HG02973 (cell line): ENCODE data around the gene ZNF337.
A peak's percentile ranks its signal among the peaks of the same experiment; 100 is the strongest.
"Not testable (repeated sequence)": the region's sequence is repeated elsewhere in the genome, so short reads cannot be mapped to it uniquely, and the experiment has no call there.

Experiments used
- ATAC-seq: cut with Tn5 transposase; IDR thresholded peaks from one replicate; pipeline ENCODE4 v1.9.1; 2021; ENCODE audit warnings: moderate library complexity; ENCODE audit not compliant: unreplicated experiment

ZNF337 gene

DNA sequence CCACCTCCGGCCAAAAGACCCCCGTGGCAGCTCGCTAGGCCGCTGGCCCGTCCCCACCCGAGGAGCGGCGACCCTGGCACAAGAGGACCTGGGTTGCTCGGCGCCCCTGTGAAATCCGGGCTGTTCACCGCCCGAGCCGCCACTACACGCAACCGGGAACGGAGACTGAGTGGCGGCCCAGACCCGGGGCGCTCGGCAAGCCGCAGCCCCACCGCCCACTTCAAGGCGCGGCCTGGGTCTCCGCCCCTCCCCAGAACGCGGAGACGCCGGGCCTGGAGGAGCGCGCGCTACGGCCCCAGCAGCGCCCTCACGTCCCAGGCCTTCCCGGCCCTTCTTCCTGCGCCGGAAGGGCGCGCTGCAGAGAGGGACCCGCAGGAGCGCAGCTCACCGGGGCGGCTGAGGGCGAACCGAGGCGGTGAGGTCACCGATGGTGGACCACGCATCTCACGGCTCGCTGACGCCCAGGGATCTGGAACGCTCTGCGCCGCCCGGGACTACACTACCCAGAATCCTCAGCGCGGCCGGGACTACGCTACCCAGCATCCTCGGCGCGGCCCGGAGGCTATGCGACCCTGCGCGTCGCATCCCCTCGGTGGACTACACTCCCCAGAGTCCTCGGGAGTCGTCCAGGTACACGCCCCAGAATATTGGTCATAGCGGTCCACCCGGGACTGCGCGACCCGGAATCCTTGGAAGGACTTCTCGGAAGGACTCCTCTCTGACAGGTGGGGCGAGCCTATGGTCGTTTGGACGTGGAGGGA is at the start of gene ZNF337:
ZNF337 (minus strand) TSS at position 483 of the 761 bp plus-strand sequence. CDS start 10,436 bp downstream, outside the sequence.
- ATAC-seq = peak; percentile 91

DNA sequence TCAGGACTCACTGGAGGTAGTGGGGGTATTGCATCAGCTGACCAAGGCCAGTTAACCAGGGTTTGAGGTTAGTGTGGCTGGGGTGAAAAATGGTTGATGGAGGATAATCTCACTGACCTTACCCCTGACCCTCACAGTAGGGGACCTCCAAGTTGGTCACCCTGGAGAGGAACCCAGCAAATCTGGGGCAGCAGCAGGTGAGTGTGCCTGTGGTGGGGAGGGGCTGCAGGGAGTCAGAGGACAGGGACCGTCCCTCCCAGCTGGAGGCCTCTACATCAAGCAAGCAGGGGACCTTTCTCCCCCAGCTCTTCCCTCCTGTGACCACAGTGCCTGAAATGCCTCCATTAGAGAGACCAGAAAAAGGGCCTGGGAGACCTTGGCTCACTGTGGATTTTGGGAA is 49.1 kb upstream of the ZNF337 start:
- no peak for ATAC-seq

DNA sequence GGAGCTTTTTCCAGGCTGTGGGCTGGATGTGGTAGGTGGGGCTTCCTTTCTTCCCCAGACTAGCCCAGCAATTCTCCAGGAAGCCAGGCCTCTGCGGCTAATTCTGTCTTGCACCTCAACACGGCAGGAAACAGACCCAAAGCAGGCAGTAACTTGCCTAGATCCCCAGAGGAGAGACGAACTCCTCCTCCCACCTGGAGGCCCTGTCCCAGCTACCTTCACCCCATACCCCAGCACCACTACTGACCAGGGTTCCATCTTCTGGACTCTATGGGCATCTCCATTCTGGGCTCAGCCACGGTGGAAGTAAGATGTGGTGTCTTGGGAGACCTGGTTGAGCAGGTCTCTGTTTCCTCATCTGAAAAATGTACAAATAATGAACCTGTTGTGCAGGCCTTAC is 48.4 kb upstream of the ZNF337 start:
- ATAC-seq = no peak

DNA sequence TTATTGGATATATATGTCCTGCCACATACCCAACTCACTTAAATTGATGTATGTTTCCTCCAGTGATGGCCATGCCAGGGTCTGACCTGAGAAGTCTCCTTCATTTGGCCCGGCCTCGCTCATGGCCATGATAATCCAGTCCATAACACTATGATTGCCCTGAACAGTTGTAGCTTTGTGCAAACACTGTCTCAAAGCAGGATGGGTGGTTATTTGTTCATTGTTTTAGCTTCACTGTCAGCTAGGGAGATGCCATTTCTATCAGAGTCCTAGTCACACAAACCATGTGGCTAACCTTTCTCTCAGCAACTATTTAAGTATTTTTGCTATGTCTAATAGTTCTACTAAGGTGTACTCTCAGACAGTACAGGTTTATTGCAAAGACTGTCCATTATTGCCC is 47.6 kb upstream of the ZNF337 start:
- no peak for ATAC-seq

DNA sequence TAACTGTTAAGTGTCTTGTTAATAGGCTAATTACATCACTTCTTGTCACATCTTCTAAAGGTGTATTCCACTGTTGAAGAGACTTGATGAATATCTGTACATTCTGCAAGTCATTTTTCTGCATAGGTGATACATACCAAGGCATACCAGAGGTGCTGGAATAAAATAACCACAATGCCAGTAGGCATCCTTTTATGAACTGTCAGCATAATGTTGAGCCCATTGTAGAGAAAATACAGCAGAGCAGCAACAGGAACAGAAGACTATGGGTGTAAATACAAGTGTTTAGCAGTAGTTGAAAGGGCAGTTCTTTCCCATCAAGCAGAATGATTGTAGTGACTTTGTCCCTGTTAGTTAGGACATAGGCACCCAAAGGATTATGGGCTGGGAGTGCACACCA is 44.4 kb upstream of the ZNF337 start:
- no peak for ATAC-seq

DNA sequence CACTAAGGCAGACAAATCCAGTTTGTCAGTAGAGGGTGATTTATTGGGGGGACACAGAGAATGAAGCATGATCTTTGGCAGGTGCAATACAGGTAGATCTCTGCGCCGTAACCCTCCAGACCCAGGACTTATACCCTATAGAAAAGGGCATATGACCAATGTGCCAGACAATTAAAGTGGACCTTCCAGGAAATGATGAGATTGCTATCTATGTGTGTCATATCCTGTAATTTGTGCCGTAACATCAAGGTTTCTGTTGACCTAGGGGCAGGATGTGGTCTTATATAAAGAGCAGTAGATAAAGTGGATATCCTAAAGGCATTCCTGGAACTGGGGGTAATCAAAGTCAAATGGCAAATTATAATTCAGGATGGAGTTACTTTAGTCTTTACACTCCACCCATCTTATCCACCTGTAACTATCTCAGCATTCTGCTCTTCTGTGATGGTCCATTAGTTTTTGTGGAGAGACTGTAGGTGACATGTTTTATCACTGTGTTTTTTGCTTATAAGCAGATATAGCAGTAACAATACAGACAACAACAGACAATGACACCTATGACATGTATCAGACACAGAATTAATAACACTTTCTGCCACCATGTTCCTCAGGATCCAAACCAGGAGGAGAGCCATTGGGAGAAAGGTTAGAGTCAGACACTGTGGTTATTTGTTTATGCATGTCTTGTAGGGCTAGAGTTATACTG is 43.1 kb upstream of the ZNF337 start:
- no peak for ATAC-seq

DNA sequence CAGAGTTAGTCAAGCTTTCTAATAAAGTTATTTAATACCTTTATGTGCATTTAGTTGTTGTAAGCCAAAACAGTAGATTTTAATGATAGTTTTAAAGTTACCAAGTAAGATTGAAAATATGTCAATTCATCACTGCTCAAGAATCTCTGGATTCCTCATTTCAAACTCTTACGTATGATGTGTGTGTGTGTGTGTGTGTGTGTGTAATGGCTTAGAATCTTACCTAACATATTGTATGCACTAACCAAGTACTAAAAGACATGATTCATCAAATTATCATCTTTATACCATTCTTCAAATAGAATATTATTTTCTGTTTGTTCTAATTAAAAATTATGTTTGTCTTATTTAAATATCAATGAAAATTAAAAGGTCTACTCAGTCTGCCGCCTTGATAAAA is 41.5 kb upstream of the ZNF337 start:
- no peak for ATAC-seq

DNA sequence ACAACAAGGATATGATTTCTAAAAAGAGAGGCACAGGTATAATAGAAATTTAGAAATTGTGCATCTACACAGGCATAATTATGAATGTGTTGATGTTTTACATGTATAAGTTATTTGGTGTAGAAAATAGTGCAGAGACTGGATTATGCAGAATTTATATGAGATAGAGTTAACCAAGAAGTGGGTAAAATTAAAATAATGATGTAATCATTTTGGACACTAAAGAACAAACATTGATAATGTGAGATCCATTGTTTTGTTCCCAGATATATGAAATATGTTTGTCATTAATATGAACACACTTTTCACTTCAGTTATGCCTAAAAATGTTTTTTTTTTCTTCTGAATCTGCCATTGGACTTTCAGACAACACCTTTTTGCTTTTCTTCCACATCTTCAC is 37.2 kb upstream of the ZNF337 start:
- ATAC-seq = no peak

DNA sequence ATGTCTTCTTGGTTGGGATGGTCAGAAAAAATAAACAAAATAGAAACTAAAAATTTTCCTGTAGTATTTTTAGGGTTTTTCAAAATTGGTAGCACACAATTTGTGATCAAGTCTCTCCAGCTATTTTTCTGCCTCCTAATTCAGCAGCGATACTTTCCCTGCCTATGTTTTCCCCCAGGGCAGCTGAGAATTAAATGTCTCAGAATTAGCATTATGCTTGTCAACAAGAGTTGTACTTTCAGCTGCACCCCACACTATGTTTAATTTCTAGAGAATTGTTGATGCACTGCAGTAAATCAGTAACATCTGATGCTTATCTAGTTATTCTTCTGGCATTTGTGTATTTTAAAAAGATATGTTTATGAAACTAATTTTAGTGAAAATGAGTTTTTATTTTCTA is 34.2 kb upstream of the ZNF337 start:
- no peak for ATAC-seq

DNA sequence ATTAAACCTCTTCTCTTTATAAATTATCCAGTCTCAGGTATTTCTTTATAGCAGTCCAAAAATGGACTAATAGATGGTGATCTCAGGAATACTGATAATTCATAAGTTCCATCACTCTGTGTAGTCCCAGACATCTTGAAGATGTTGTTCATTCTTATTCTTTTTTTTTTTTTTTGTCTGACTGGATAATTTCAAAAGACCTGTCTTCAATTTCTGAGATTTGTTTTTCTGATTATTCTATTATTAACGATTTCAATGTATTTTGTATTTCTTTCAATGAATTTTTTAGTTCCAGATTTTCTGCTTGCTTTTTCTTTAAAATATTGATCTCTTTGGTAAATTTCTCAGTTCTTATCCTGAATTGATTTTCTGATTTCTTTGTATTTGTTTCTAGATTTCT is 29.7 kb upstream of the ZNF337 start:
- no peak for ATAC-seq

DNA sequence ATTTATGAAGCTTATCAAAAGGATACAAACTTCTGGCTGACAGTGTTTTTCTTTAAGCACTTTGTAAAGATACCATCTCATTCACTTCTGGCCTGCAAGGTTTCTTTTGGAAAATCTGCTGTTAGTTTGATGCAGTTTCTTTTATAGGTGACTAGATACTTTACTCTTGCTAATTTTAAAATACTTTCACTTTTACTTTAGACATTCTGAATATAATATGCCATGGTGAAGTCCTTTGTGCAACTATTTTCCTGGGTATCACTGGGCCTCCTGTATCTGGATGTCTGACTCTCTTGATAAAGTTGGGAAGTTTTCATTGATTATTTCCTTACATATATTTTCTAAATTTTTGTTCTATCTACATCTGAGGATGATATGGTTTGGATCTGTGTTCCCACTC is 29.0 kb upstream of the ZNF337 start:
- no peak for ATAC-seq

DNA sequence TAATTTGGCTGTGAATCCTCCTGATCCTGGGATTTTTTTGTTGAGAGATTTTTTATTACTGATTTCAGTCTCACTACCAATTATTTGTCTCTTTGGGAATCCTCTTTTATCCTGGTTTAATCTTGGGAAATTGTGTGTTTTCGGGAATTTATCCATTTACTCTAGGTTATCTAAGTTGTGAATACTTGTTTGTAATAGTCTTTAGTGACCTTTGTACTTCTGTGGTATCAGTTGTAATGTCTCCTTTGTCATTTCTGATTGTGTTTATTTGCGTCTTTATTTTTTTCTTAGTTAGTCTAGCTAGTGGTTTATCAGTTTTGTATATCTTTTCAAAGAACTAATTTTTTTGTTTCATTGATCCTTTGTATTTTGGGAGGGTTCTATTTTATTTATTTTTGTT is 27.3 kb upstream of the ZNF337 start:
- ATAC-seq = no peak

DNA sequence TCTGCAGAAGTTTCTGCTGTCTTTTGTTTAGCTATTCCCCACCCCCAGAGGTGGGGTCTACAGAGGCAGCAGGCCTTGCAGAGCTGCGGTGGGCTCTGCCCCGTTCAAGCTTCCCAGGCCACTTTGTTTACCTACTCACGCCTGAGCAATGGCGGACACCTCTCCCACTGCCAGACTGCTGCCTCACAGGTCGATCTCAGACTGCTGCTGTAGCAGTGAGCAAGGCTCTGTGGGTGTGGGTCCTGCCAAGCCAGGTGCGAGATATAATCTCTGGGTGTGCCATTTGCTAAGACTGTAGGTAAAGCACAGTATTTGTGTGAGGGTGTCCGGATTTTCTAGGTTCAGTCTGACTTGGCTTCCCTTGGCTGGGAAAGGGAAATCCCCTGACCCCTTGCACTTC is 23.6 kb upstream of the ZNF337 start:
- no peak for ATAC-seq

DNA sequence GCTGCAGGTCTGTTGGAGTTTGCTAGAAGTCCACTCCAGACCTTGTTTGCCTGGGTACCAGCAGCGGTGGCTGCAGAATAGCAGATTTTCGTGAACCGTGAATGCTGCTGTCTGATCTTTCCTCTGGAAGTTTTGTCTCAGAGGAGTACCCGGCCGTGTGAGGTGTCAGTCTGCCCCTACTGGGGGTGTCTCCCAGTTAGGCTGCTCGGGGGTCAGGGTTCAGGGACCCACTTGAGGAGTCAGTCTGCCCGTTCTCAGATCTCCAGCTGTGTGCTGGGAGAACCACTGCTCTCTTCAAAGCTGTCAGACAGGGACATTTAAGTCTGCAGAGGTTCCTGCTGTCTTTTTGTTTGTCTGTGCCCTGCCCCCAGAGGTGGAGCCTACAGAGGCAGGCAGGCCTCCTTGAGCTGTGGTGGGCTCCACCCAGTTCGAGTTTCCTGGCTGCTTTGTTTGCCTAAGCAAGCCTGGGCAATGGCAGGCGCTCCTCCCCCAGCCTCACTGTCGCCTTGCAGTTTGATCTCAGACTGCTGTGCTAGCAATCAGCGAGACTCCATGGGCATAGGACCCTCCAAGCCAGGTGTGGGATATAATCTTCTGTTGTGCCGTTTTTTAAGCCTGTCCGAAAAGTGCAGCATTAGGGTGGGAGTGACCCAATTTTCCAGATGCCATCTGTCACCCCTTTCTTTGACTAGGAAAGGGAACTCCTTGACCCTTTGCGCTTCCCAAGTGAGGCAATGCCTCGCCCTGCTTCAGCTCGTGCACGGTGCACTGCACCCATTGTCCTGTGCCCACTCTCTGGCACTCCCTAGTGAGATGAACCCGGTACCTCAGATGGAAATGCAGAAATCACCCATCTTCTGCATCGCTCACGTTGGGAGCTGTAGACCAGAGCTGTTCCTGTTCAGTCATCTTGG is 22.5 kb upstream of the ZNF337 start:
- ATAC-seq = not testable (repeated sequence)

DNA sequence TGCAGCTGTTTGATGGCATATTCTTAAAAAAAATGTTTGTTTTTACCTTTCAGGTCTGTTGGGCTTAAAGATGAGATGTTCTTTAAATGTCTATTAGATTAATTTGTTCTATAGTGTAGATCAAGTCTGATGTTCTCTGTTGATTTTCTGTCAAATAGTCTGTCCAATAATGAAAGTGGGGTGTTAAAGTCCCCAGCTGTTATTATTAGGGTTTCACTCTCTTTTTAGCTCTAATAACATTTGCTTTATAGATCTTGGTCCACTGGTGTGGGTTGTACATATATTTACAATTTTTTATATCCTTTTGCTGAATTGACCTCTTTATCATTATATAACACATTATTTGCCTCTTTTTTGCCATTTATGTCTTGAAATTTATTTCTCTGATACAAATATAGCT is 11.0 kb upstream of the ZNF337 start:
- no peak for ATAC-seq

DNA sequence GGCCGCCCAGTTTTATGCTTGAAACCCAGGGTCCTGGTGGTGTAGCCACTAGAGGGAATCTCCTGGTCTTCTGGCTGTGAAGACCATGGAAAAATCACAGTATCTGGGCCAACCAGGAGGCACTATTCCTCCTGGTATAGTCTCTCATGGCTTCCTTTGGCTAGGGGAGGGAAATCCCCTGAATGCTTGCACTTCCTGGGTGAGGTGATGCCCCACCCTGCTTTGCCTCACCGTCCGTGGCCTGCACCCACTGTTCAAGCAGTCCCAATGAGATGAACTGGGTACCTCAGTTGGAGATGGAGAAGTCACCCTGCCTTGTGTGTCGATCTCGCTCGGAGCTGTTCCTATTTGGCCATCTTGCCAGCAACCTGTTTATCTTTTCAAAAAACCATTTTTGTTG is 10.1 kb upstream of the ZNF337 start:
- no peak for ATAC-seq

DNA sequence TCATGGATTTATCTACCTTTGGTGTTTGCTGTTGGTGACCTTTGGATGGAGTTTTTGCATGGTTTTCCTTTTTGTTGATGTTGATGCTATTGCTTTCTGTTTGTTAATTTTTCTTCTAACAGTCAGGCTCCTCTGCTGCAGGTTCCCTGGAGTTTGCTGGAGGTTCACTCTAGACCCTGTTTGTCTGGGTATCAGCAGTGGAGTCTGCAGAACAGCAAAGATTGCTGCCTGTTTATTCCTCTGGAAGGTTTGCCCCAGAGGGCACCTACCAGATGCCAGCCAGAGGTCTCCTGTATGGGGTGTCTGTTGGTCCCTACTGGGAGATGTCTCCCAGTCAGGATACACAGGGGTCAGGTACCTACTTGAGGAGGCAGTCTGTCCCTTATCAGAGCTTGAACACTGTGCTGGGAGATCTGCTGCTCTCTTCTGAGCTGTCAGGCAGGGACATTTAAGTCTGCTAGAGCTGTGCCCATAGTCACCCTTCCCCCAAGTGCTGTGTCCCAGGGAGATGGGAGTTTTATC is 9.2 kb upstream of the ZNF337 start:
- no peak for ATAC-seq

DNA sequence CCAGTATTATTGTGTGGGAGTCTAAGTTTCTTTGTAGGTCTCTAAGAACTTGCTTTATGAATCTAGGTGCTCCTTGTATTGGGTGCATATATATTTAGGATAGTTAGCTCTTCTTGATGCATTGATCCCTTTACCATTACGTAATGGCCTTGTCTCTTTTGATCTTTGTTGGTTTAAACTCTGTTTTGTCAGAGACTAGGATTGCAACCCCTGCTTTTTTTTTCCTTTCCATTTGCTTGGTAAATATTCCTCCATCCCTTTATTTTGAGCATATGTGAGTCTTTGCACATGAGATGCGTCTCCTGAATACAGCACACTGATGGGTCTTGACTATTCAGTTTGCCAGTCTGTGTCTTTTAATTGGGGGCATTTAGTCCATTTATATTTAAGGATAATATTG is 7.7 kb upstream of the ZNF337 start:
- ATAC-seq = not testable (repeated sequence)

DNA sequence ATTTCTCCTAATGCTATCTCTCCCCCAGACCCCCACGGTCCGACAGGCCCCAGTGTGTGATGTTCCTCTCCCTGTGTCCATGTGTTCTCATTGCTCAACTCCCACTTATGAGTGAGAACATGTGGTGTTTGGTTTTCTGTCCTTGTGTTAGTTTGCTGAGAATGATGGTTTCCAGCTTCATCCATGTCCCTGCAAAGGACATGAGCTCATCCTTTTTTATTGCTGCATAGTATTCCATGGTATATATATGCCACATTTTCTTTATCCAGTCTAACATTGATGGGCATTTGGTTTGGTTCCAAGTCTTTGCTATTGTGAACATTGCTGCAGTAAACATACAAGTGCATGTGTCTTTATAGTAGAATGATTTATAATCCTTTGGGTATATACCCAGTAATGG is 4.2 kb upstream of the ZNF337 start:
- ATAC-seq = not testable (repeated sequence)

DNA sequence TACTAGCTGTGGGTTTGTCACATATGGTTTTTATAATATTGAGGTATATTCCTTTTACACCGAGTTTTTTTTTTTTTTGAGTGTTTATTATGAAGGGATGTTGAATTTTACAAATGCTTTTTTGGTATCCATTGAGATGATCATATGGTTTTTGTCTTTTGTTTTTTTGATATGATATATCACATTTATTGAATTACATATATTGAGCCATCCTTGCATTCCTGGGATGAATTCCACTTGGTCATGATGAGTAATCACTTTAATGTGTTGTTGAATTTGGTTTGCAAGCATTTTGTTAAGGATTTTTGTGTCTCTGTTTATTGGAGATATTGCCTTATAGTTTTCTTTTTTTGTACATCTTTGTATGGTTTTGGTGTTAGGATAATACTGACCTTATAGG is 3.3 kb upstream of the ZNF337 start:
- ATAC-seq = no peak

DNA sequence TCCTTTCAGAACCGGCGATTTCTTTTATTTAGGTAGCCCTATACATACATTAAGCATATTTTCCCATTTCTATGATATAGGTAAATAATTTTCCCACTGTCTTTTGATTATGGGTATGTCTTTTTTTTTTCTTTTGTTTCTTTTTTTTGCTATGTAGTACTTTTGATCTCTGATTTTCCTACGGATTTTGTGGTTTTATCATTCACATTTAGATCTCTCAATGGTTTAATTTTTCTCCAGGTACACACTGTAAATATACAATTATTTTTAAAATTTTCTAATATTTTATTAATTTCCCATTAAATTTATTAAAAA is 436 bp upstream of the ZNF337 start:
- ATAC-seq = no peak
